Activated naive CD4-positive, alpha-beta T cell treated with anti-CD3 and anti-CD28 coated beads, Interleukin-2, amount 10 ng/mL, durations not matched to agents 7 days and 5 days (primary cell): ENCODE measurements around the gene PPP2R5E.

ENCODE experiments used
- CTCF ChIA-PET: fragments of 350-600 bp; sonication (Branson Sonifier 250); formaldehyde crosslinking; loops from one replicate; lab custom pipeline; 2021; ENCODE audit warnings: antibody characterized with exemption; lab: Charles Lee
- DNase-seq: peaks from one replicate; pipeline ENCODE4 v3.0.0-alpha.2; 2020
- H3K27ac Mint-ChIP-seq: one replicate; pipeline ENCODE4 v1.8.0; 2021; ENCODE audit warnings: mild to moderate bottlenecking, moderate library complexity, mixed read lengths
- H3K27me3 Mint-ChIP-seq: one replicate; pipeline ENCODE4 v1.8.0; 2021; ENCODE audit warnings: mild to moderate bottlenecking, mixed read lengths
- H3K36me3 Mint-ChIP-seq: one replicate; pipeline ENCODE4 v1.8.0; 2021; ENCODE audit warnings: mixed read lengths
- H3K4me1 Mint-ChIP-seq: one replicate; pipeline ENCODE4 v1.8.0; 2021; ENCODE audit warnings: mixed read lengths
- H3K4me3 Mint-ChIP-seq: one replicate; pipeline ENCODE4 v1.8.0; 2021; ENCODE audit warnings: mild to moderate bottlenecking, moderate library complexity, mixed read lengths
- H3K9me3 Mint-ChIP-seq: one replicate; pipeline ENCODE4 v1.8.0; 2021; ENCODE audit warnings: mixed read lengths

PPP2R5E gene

GRCh38 chr14:63501429-63501828, 41.7 kb downstream of the PPP2R5E start:
- H3K9me3 Mint-ChIP-seq: no peaks in the 10 kb centered on the region
- H3K4me3 Mint-ChIP-seq: no peak overlapping the region
- no peaks in the 10 kb centered on the region for H3K27me3 Mint-ChIP-seq
- H3K36me3 Mint-ChIP-seq: peaks cover 16% of the 10 kb centered on the region
- peaks cover 13% of the 10 kb centered on the region for H3K4me1 Mint-ChIP-seq
- H3K27ac Mint-ChIP-seq: no peak overlapping the region
- CTCF ChIA-PET: no interaction called here
- DNase-seq: no peak

GRCh38 chr14:63499701-63500250, 43.4 kb downstream of the PPP2R5E start:
- H3K27me3 Mint-ChIP-seq: no peaks in the 10 kb centered on the region
- H3K27ac Mint-ChIP-seq: no peak overlapping the region
- H3K9me3 Mint-ChIP-seq: no peaks in the 10 kb centered on the region
- H3K4me3 Mint-ChIP-seq: no peak overlapping the region
- CTCF ChIA-PET: interaction anchor here (1.0 kb wide), 1 partner anchor 111 kb away, joined by 3 read pairs; no protein-coding TSS in a partner anchor
- H3K36me3 Mint-ChIP-seq: peaks cover 15% of the 10 kb centered on the region
- H3K4me1 Mint-ChIP-seq: peaks cover 13% of the 10 kb centered on the region
- no peak for DNase-seq

DNA sequence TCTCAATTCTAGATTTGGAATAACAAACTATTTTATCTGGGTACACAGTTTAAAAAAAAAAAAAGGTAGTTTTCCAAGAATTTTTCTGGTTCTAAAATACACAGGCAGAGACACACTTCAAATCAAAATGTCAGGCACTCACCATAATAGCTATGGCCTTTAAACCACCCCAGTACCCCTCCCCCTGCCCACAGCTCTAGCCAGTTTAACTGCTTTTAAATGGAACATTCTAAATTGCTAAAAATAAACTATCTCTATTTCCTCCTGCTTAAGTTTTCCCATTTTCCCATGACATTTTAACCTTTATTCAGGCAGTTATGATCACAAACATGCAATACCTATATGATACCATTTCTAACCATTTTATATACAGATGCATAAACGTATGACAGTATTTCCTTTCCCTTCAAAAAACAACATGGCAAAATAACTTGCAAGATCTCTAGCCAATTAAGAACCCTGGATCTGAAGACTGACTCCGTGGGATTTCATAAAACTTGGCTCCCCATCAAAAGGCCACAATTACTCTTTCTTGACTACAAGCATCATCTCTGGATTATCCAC, 46.3 kb downstream of the PPP2R5E start:
- Mint-ChIP-seq H3K9me3 (no peaks in the 10 kb centered on the region), H3K27ac (no peak overlapping the region), H3K27me3 (no peaks in the 10 kb centered on the region), H3K4me1 (peaks cover 13% of the 10 kb centered on the region), H3K36me3 (peaks cover 16% of the 10 kb centered on the region), H3K4me3 (no peak overlapping the region)
- CTCF ChIA-PET: no interaction called here
- no peak for DNase-seq

DNA sequence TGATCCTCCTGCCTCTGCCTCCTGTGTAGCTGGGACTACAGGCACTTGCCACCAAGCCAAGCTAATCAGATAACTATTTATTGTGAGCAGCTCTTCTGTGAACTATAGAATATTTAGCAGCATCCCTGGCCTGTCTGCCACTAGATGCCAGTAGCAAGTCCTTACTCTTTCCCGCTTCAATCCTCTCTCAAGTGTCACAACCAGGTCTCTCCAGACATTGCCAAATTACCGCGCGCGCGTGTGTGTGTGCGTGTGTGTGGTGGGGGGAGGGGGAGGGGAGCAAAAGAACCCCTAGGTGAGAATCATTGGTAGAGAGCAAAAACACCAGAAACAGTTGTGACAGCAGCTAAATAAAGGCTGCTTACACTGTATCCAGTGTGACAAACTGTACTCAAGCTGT, 49.9 kb downstream of the PPP2R5E start:
- Mint-ChIP-seq H3K4me3 (no peak overlapping the region), H3K27me3 (no peaks in the 10 kb centered on the region), H3K9me3 (no peaks in the 10 kb centered on the region), H3K36me3 (peaks cover 8% of the 10 kb centered on the region), H3K4me1 (no peaks in the 10 kb centered on the region), H3K27ac (no peak overlapping the region)
- CTCF ChIA-PET: interaction anchor here (0.7 to 1.2 kb wide), 2 partner anchors 20 to 1022 kb away, joined by 3 to 4 read pairs; no protein-coding TSS in a partner anchor
- no peak for DNase-seq

DNA sequence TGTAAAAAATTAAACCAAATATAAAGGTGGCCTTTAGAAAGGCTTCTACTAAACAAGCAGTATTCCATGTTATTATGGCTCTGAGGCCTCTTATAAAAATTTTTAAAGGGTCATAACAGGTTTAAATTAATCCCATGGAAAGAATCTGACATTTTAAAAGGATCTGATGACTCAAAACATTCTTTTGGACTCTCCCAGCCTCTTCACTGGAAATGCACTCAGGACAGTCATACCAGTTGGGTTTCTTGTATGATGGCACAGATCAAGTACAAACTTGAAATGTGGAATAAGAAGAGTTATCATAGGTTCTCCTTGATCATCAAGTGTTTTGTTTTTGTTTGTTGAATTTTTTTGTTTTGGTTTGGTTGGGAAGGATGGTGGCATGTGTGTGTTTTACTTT, 50.8 kb downstream of the PPP2R5E start:
- H3K4me3 Mint-ChIP-seq: no peak overlapping the region
- DNase-seq: no peak
- no peaks in the 10 kb centered on the region for H3K4me1 Mint-ChIP-seq
- H3K9me3 Mint-ChIP-seq: no peaks in the 10 kb centered on the region
- peaks cover 9% of the 10 kb centered on the region for H3K36me3 Mint-ChIP-seq
- CTCF ChIA-PET: no interaction called here
- no peak overlapping the region for H3K27ac Mint-ChIP-seq
- no peaks in the 10 kb centered on the region for H3K27me3 Mint-ChIP-seq

GRCh38 chr14:63487724-63488123, 55.5 kb downstream of the PPP2R5E start:
- Mint-ChIP-seq H3K27ac (no peak overlapping the region), H3K4me3 (no peak overlapping the region), H3K9me3 (no peaks in the 10 kb centered on the region), H3K36me3 (peaks cover 5% of the 10 kb centered on the region), H3K4me1 (peaks cover 17% of the 10 kb centered on the region), H3K27me3 (no peaks in the 10 kb centered on the region)
- CTCF ChIA-PET: no interaction called here
- no peak for DNase-seq

GRCh38 chr14:63486738-63487137, 56.4 kb downstream of the PPP2R5E start:
- Mint-ChIP-seq H3K27ac (no peak overlapping the region), H3K36me3 (peaks cover 2% of the 10 kb centered on the region), H3K9me3 (no peaks in the 10 kb centered on the region), H3K4me1 (peaks cover 17% of the 10 kb centered on the region), H3K27me3 (no peaks in the 10 kb centered on the region), H3K4me3 (no peak overlapping the region)
- no peak for DNase-seq
- CTCF ChIA-PET: no interaction called here

GRCh38 chr14:63483315-63483714, 59.9 kb downstream of the PPP2R5E start:
- Mint-ChIP-seq H3K4me3 (no peak overlapping the region), H3K27ac (no peak overlapping the region), H3K4me1 (peaks cover 38% of the 10 kb centered on the region), H3K9me3 (no peaks in the 10 kb centered on the region), H3K36me3 (peaks cover 6% of the 10 kb centered on the region), H3K27me3 (no peaks in the 10 kb centered on the region)
- no peak for DNase-seq
- CTCF ChIA-PET: interaction anchor here (0.6 kb wide), 1 partner anchor 831 kb away, joined by 3 read pairs; no protein-coding TSS in a partner anchor

DNA sequence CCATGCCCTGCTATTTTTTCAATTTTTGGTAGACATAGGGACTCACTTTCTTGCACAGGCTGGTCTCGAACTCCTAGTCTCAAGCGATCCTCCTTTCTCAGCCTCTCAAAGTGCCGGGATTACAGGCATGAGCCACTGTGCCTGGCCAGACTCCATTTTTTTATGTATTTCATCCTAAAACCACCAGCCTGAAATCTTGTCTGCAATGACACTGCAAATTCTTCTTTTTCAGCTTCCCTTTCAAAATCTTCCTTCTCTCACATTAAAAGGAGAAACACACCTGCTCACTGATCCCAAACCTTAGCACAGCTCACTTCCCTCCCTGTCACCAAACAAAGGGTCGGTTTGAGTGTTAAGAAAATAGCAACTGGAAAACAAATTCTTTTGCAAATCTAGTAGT, 62.6 kb downstream of the PPP2R5E start:
- H3K27me3 Mint-ChIP-seq: no peaks in the 10 kb centered on the region
- H3K36me3 Mint-ChIP-seq: peaks cover 4% of the 10 kb centered on the region
- H3K9me3 Mint-ChIP-seq: no peaks in the 10 kb centered on the region
- H3K4me3 Mint-ChIP-seq: no peak overlapping the region
- DNase-seq: no peak
- H3K4me1 Mint-ChIP-seq: peaks cover 59% of the 10 kb centered on the region
- H3K27ac Mint-ChIP-seq: no peak overlapping the region
- CTCF ChIA-PET: no interaction called here

DNA sequence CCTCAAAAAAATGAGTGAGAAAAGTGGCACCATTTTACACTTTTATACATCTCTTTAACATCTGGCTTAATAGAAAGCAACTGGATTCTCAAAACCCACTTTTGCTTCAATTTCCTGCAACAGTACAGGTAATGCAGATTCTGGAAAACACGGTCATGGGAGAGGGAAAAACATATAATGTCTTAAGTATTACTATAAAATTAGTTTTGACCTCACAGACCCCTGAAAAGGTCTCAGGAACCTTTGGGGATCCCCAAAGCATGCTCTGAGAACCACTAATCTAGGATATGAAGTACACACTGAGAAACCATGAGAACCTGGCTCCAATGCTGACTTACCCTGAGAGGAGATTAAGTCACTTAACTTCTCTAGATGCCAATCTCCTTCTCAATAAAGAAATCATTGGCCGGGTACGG, 64.7 kb downstream of the PPP2R5E start:
- no peak overlapping the region for H3K4me3 Mint-ChIP-seq
- no peaks in the 10 kb centered on the region for H3K27me3 Mint-ChIP-seq
- peaks cover 47% of the 10 kb centered on the region for H3K4me1 Mint-ChIP-seq
- peak overlapping the region; percentile 67 for H3K27ac Mint-ChIP-seq
- no peaks in the 10 kb centered on the region for H3K9me3 Mint-ChIP-seq
- no peak for DNase-seq
- CTCF ChIA-PET: interaction anchor here (0.7 to 1.0 kb wide), 2 partner anchors 12 to 41 kb away, joined by 3 read pairs; no protein-coding TSS in a partner anchor
- peaks cover 7% of the 10 kb centered on the region for H3K36me3 Mint-ChIP-seq

DNA sequence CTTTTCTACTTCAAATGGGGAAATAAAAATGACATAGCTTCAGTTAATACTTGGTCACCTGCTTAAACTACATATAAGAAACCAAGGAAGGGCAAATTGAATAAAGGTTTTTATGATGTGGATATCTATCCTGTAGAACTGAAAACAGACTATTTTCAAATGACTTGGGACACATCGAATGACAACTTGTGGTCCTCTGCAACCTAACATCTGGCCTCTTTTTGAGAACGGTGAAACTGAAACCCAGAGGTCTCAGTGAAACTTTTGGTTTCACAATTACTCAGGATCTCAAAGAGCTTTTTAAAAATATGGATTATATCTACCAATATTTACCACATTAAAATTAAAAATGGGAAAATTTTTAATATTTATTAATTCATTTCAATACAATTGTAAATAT, 65.2 kb downstream of the PPP2R5E start:
- Mint-ChIP-seq H3K36me3 (peaks cover 7% of the 10 kb centered on the region), H3K9me3 (no peaks in the 10 kb centered on the region), H3K4me3 (peak overlapping the region; percentile 13), H3K27ac (peak overlapping the region; percentile 83), H3K4me1 (peaks cover 44% of the 10 kb centered on the region), H3K27me3 (no peaks in the 10 kb centered on the region)
- peak; percentile 53 for DNase-seq
- CTCF ChIA-PET: interaction anchor here (0.7 to 1.0 kb wide), 2 partner anchors 11 to 40 kb away, joined by 3 read pairs; no protein-coding TSS in a partner anchor

DNA sequence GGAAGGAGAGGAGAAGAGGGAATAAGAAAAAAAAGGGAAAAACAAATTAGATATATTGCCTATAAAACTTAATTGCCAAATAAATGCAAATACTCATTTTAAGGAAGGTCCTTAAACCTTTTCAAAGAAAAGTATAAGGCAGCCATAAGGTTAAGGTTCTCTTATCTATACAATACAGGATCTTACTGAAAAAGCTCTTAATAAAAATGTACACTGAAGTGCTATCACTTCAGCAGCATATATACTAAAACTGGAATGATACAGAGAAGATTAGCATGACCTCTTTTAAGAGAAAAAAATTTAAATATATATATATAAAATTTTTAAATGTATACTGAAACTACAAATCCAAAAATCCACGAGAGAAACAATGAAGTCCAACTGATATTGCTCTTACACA, 65.6 kb downstream of the PPP2R5E start:
- Mint-ChIP-seq H3K27ac (peak overlapping the region; percentile 83), H3K4me3 (peak overlapping the region; percentile 13), H3K9me3 (no peaks in the 10 kb centered on the region), H3K4me1 (peaks cover 44% of the 10 kb centered on the region), H3K36me3 (peaks cover 7% of the 10 kb centered on the region), H3K27me3 (no peaks in the 10 kb centered on the region)
- no peak for DNase-seq
- CTCF ChIA-PET: interaction anchor here (0.7 to 1.0 kb wide), 2 partner anchors 11 to 40 kb away, joined by 3 read pairs; no protein-coding TSS in a partner anchor

- Mint-ChIP-seq H3K27me3 (no peaks in the 10 kb centered on the region), H3K4me1 (peaks cover 54% of the 10 kb centered on the region), H3K9me3 (no peaks in the 10 kb centered on the region), H3K4me3 (no peak overlapping the region), H3K27ac (no peak overlapping the region), H3K36me3 (peaks cover 7% of the 10 kb centered on the region)
- CTCF ChIA-PET: interaction anchor here (1.2 kb wide), 1 partner anchor 87 kb away, joined by 3 read pairs; no protein-coding TSS in a partner anchor
- DNase-seq: no peak
Observed at GRCh38 chr14:63475761-63476160, 67.4 kb downstream of the PPP2R5E start.

DNA sequence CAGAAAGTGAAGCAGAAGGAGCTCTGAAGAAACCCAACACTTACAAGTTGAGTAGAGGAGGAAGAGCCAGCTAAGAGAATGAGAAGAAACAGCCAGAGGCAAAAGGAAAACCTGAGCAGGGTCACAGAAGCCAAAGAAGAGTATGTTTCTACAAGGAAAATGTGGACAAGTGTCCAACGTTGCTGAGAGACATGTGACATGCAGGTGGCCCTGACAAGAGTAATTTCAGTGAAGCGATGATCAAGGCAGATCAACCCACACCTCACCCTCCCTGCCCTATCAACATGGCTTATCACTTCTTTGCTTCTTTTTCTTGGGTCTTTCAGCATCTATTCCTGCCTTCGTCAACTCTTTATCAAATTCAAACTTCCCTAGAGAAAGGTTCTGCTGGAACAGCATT, 68.3 kb downstream of the PPP2R5E start:
- CTCF ChIA-PET: interaction anchor here (1.2 kb wide), 1 partner anchor 86 kb away, joined by 3 read pairs; no protein-coding TSS in a partner anchor
- H3K4me1 Mint-ChIP-seq: peaks cover 51% of the 10 kb centered on the region

DNA sequence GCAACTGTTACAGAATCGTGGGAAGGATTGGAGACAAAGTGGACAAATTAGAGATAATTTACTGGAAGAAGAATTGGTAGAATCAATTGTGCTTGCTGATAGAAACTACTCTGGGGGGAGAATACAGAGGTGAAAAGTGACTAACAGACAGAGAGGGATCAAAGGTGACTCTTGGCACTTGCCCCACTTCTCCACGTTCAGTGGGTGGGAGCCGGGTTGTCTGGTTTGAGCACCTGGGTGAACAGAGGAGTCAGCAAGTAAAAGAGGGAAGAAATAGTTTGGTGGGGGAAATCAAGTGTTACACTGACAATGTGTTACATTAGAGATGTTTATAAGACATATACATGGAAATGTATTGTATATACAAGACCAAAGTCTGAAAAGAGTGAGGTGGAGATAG, 69.1 kb downstream of the PPP2R5E start:
- CTCF ChIA-PET: no interaction called here
- H3K9me3 Mint-ChIP-seq: no peaks in the 10 kb centered on the region
- H3K27me3 Mint-ChIP-seq: no peaks in the 10 kb centered on the region
- no peak for DNase-seq
- no peak overlapping the region for H3K4me3 Mint-ChIP-seq
- no peak overlapping the region for H3K27ac Mint-ChIP-seq
- H3K4me1 Mint-ChIP-seq: peaks cover 47% of the 10 kb centered on the region
- H3K36me3 Mint-ChIP-seq: peaks cover 5% of the 10 kb centered on the region

More for the DNA sequence above, 68.3 kb downstream of the PPP2R5E start:
- Mint-ChIP-seq H3K4me3 (no peak overlapping the region), H3K27ac (no peak overlapping the region), H3K36me3 (peaks cover 5% of the 10 kb centered on the region), H3K27me3 (no peaks in the 10 kb centered on the region), H3K9me3 (no peaks in the 10 kb centered on the region)
- no peak for DNase-seq
